D721Med (cell line): ENCODE measurements around the gene AP5Z1.

Experiments used
- DNase-seq: peaks from one replicate; pipeline ENCODE4 v3.0.0; 2011; ENCODE audit warnings: low spot score; ENCODE audit not compliant: insufficient read length
- FAIRE-seq: peaks from 2 replicates; lab custom pipeline; 2011; peaks lifted over from hg19 to GRCh38; lab: Jason Lieb, UNC
- CTCF ChIP-seq: IDR thresholded peaks from 2 replicates; pipeline ENCODE4 v1.5.1; 2012; ENCODE audit warnings: mild to moderate bottlenecking, control low read depth; ENCODE audit not compliant: insufficient read depth; ENCODE audit errors: missing control alignments

Gene AP5Z1

DNA sequence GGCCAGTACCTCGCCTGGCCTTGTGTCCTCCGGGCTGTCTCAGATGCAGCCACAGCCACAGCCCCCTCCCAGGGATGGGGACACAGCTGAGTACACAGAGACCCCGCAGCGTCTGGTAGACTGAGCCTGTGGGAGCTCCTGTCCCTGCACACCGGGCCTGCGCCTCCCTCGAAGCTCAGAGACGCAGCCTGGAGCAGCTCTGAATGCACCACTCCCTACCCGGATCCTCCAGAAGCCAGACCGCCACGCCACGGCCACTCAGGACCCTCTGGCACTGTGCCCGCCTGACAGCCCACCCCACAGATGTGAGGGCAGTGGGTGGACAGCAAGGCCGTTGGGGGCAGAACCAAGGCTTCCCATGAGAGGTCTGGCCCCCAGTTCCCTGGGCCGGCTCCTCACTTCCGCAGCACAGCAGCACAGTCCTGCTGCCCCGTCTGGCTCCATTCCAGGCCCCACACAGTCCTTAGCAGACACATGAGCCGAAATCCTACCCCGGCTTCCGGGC lies 45.6 kb downstream of the AP5Z1 start:
- no peak for TF ChIP-seq CTCF
- FAIRE-seq (no peak), DNase-seq (no peak)

- FAIRE-seq: no peak
- TF ChIP-seq CTCF: no peak
- DNase-seq: no peak
These were observed 47.3 kb downstream of the AP5Z1 start for GRCh38 chr7:4822677-4823076.

DNA sequence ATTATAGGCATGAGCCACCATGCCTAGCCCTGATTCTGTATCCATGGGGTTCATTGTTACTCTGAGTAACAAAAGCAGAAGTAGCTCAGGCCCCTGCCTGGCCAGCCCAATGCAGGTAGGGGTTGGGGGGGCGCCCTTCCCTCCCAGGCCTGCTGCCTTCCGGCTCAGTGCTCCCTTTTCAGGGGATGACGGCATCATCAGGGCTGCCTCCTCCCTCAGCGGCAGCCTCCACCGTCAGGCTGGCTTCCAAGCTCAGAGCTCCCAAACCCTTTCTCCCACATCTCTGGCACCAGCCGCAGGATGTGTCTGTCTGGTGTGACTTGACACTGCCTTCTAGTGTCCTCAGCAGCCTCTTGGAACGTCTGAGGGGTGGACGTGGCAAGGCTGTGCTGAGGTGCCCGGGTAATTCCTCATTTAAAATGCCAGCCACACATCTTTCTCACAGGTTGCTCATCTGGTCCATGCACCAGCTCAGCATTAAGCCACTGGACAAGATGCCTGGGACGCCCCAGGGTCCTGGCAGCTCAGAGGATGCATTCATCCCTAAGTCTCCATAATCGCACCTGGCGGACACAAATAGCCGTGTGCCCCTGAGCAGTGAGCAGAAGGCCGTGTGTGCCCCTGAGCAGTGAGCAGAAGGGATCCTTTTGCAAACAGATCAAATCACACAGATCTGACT lies 48.2 kb downstream of the AP5Z1 start:
- no peak for FAIRE-seq
- no peak for DNase-seq
- TF ChIP-seq CTCF: no peak

DNA sequence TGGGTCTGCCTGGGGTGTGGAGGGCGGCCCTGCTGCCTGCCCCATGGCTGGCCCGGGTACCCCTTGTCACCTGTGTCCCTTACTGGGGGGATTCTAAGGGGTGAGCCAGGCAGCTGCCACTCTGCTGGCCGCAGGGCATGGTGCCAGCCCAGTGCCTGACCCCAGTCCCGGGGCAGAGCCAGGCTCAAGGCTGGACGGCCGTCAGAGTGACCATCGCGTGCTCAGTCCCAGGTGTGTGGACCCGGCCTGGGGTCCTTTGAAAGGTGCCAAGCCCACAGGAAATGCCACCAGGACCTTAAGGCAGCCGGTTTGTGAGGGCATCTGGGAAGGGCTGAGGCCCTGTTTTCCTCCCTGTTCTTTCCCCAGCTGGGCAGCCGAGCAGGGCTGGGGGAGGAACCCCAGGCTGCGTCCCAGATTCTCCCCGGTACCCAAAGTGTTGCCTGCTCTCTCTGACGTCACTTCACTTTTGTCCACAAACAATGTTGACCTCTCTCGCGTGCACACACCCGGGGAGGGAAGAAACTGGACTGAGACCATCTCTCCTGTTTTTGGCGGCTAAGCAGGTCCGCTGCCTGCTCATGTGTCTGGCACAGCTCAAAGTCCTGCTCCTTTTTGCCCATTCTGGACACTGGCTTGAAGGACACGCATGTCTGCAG lies 48.8 kb downstream of the AP5Z1 start:
- FAIRE-seq: no peak
- no peak for TF ChIP-seq CTCF
- no peak for DNase-seq

- DNase-seq: no peak
- TF ChIP-seq CTCF: no peak
- FAIRE-seq: no peak
These were observed 49.7 kb downstream of the AP5Z1 start for GRCh38 chr7:4825081-4825480.

DNA sequence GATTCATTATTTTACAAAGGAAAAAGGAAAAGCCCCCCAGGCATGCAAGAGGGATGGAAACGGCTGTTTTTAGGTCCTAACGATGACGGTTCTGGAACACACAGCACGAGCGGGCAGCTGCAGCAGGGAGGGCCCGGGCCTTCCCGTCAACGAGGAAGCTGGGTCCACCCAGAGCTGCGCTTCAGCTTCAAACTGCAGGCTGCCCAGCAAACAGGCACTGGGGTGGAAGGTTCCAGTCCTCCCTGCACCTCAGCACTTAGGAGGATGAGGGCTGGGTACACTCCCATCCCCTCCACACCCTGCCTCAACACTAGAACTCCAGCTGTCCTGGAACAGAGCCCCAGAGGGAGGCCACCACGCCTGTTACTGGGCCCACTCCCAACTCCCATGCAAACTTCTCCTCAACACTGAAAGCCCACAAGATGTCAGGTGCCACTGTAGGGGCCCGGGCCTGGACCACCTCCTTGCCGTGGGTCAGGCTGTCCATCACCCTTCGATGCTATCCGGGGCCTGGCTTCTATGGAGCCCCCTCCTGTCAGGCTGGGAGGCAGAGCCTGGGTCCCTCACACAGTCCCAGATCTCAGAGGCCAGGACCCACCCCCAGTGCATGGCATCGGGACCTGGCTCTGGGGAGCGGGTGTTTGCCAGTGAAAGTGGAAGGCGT lies 53.4 kb downstream of the AP5Z1 start:
- no peak for TF ChIP-seq CTCF
- no peak for DNase-seq
- no peak for FAIRE-seq

DNA sequence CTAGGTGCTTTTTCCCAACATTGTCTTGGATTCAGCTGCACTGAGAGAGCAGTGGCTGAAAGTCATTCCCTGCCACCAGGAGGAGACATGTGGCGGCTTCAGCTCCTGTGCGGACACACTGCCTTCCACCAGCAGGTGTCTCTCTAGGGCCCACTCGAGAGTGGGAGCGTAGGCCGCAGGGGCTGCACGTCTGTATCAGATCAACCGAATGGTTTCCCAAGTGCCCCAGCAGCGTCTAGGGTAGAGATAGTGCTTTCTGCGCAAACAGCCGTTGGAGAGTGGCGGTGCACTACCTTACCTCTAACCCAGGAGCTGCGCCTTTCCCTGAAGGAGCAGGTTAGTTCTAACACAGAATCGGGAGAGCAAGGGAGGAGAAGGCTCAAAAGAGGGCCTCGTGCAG lies 54.8 kb downstream of the AP5Z1 start:
- FAIRE-seq: peak; percentile 74
- peak; percentile 64 for DNase-seq
- peak; percentile 100 for TF ChIP-seq CTCF
